Large intestine (tissue), 3 donors: ENCODE results near the gene POLE4. TPM values are rescaled to one million over a fixed set of nuclear protein-coding genes. Genes with fewer than 3 reads are reported as not detected.

Experiments
- DNase-seq, 2 donors: peaks; one replicate each; pipeline versions ENCODE4 v3.0.0 to v3.0.0-alpha.2; 2013
- H3K27ac ChIP-seq: one replicate; pipeline ENCODE4 v1.5.1; 2013; ENCODE audit warnings: low read length
- H3K27me3 ChIP-seq: 2 replicates; pipeline ENCODE4 v1.6.1; 2013; ENCODE audit warnings: low read length; ENCODE audit not compliant: control insufficient read depth, insufficient read depth
- H3K36me3 ChIP-seq: 2 replicates; pipeline ENCODE4 v1.6.1; 2013; ENCODE audit warnings: low read length; ENCODE audit not compliant: control insufficient read depth, insufficient read depth
- H3K4me1 ChIP-seq: one replicate; pipeline ENCODE4 v1.6.1; 2013; ENCODE audit warnings: low read length; ENCODE audit not compliant: control insufficient read depth, insufficient read depth
- H3K4me3 ChIP-seq: one replicate; pipeline ENCODE4 v1.5.1; 2013; ENCODE audit warnings: low read length
- H3K9me3 ChIP-seq: one replicate; pipeline ENCODE4 v1.6.1; 2013; ENCODE audit warnings: mild to moderate bottlenecking, low read depth, low read length, moderate library complexity; ENCODE audit not compliant: control insufficient read depth
- WGBS: methylation state at CpG from one replicate; pipeline ENCODE4 v1.1.5; 2013; ENCODE audit warnings: low lambda C conversion rate; ENCODE audit not compliant: insufficient coverage; 5-methylcytosine and 5-hydroxymethylcytosine counted together
- polyA plus RNA-seq: library from polyadenylated mRNA; unstranded; fragments of 120-200 nt; gene quantifications from one replicate; pipeline ENCODE4 v1.2.1, GENCODE V29; 2013

POLE4 gene
- polyA plus RNA-seq, 1 donor = 70.7 TPM

DNA sequence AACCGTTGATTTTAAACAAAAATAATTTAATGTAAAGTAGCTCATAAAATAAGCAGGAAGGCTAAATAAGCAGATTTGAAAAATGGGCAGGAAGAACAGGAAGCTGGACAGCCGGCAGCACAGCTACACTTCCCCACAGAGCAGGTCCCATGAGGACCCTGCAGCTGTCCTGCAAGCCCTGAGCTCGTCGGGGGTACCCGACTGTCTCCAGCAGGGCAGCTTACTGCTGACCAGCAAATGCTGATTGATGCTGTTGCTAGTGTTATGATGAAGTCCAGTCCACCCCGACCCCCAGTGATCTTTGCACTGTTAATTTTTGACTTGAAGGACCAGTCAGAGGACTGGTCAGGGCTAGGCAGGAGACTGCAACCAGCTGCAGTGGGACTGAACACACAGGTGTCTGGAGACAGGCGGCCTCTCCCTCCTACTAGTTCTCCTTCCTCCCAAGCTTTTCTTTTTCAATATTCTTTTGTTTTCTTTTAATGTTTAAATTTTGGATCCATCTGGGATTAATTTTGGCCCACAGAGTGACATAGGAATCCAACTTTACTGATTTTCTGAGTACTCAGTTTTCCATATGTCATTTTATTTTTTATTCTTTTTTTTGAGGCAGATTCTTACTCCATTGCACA lies 27.7 kb downstream of the POLE4 start:
- Histone ChIP-seq H3K27me3 (no peaks in the 10 kb centered on the region), H3K9me3 (no peaks in the 10 kb centered on the region), H3K4me3 (no peak overlapping the region), H3K36me3 (no peaks in the 10 kb centered on the region), H3K4me1 (no peaks in the 10 kb centered on the region), H3K27ac (no peak overlapping the region)
- no peak for DNase-seq
- WGBS = 100% methylated on average over 1 of the region's 7 CpGs

DNA sequence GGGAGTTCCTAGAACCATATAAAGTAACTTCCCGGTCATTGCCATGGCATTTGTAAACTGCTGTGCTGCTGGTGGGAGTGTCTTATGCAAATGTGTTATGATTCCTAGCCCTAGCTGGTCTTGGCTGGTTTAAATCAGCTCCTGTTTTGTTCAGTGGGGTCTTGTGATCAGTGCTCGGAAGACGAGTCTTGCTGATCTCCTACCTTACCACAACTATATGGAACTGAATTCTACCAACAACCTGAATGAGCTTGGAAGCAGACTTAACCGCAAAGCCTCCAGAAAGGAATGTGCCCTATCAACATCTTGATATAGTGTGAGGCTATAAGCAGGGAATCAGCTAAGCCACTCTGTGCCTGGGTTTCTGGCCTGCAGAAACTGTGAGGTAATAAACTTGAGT lies 33.5 kb downstream of the POLE4 start:
- peak; percentile 21 to 67 for DNase-seq
- no CpG with 5 or more reads among the region's 4 CpGs for WGBS
- no peaks in the 10 kb centered on the region for H3K27me3 ChIP-seq
- H3K27ac ChIP-seq = peak overlapping the region; percentile 48
- H3K9me3 ChIP-seq = no peaks in the 10 kb centered on the region
- no peaks in the 10 kb centered on the region for H3K36me3 ChIP-seq
- peaks cover 6% of the 10 kb centered on the region for H3K4me1 ChIP-seq
- H3K4me3 ChIP-seq = no peak overlapping the region

DNA sequence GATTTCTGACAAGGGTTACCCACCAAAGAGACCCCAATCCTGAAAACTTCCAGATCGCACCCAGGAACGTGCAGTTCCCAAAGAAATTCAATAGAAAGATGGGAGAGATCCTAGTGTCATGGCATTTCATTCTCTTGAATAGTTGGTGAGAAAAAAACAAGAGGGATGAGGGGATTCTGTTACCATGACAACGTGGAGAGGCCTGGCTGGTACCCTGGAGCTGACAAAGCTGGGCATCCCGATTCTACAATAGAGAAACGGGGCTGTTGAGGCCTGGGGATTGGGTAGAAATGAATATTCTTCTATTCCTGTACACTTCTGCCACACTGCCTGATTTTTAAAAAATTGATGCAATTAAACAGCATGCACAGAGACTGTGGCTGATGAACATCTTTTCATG lies 41.0 kb downstream of the POLE4 start:
- no CpG with 5 or more reads among the region's 5 CpGs for WGBS
- H3K4me3 ChIP-seq = no peak overlapping the region
- H3K36me3 ChIP-seq = no peaks in the 10 kb centered on the region
- peaks cover 20% of the 10 kb centered on the region for H3K4me1 ChIP-seq
- H3K9me3 ChIP-seq = no peaks in the 10 kb centered on the region
- DNase-seq = no peak
- H3K27me3 ChIP-seq = no peaks in the 10 kb centered on the region
- no peak overlapping the region for H3K27ac ChIP-seq

DNA sequence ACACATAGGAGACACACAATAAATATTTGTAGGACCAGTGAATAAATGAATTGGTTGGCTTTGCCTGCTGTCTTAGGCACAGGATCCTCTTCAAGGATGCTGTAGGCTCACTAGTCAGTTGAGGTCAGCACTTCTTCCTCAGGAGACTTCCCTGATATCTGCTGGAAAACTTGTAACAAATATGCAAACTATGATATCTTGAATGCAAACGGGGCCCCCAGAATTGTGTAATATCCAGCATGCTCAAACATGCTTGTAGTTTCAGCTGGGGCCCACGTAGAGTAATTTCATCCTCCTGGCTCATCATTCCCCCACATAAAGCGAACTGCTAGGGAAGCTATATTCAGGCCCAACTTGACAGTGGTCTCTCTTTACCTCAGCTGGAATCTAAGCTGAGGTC lies 43.6 kb downstream of the POLE4 start:
- no peaks in the 10 kb centered on the region for H3K9me3 ChIP-seq
- H3K4me1 ChIP-seq = peaks cover 21% of the 10 kb centered on the region
- H3K27ac ChIP-seq = peak overlapping the region; percentile 61
- H3K4me3 ChIP-seq = no peak overlapping the region
- H3K36me3 ChIP-seq = no peaks in the 10 kb centered on the region
- H3K27me3 ChIP-seq = no peaks in the 10 kb centered on the region
- DNase-seq = peak; percentile 66 to 85
- WGBS = no CpG with 5 or more reads among the region's 3 CpGs

DNA sequence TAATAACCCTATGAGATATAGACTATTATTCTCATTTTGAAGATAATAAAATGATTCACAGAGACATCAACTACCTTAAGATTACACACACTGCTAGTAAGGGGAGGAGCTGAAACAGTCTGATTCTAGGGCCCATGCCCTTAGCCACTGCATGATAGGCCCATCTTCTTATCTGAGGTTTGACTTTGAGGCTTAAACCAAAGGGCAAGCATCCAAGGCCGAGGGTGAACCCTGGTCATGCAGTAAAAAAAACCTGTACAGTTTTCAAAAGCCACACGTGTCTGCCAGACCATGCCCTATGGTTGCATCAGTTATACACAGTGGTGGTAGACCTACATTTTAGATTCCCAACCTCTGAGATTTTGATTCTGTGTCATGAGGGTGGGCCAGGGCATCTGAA lies 44.8 kb downstream of the POLE4 start:
- peak overlapping the region; percentile 61 for H3K27ac ChIP-seq
- no peaks in the 10 kb centered on the region for H3K27me3 ChIP-seq
- no peak overlapping the region for H3K4me3 ChIP-seq
- no CpG with 5 or more reads among the region's 2 CpGs for WGBS
- H3K9me3 ChIP-seq = no peaks in the 10 kb centered on the region
- DNase-seq = peak; percentile 82 to 89
- no peaks in the 10 kb centered on the region for H3K36me3 ChIP-seq
- peaks cover 21% of the 10 kb centered on the region for H3K4me1 ChIP-seq

DNA sequence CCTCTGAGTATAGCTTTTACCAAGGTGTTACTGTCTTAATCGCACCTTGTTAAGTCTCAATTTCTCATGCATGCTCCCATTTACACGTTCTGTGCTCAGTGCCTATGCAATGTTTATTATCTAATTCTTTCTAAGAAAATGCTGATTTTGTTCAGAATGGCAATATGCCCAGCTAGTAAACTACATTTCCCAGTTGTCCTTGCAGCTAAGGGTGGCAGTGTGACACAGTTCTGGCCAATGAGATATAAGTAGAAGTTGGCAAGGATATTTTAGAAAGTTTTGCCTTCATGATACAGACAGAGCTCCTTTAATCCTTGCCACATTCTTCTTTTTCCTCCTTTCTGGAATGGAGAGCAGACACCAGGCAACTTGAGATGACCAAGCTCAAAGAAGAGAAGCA lies 45.3 kb downstream of the POLE4 start:
- H3K27me3 ChIP-seq = no peaks in the 10 kb centered on the region
- no peaks in the 10 kb centered on the region for H3K9me3 ChIP-seq
- H3K4me1 ChIP-seq = peaks cover 21% of the 10 kb centered on the region
- no peak for DNase-seq
- H3K27ac ChIP-seq = peak overlapping the region; percentile 61
- no peak overlapping the region for H3K4me3 ChIP-seq
- H3K36me3 ChIP-seq = no peaks in the 10 kb centered on the region
- 54% methylated on average over 2 of the region's 2 CpGs for WGBS

DNA sequence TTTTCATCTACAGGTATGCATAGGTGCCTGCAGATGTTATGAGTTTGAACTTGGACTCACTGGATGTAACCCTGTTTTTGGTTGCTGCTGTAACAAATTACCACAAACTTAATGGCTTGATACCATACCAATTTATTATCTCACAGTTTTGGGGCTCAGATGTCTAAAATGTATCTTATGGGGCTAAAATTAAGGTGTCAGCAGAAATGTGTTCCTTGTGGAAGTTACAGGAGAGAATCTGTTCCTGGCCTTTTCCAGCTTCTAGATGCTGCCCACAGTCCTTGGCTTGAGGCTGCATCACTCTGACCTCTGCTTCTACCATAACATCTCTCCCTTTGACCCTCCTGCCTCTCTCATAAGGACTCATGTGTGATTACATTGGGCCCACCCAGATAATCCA lies 47.6 kb downstream of the POLE4 start:
- H3K36me3 ChIP-seq = no peaks in the 10 kb centered on the region
- DNase-seq = no peak
- H3K9me3 ChIP-seq = no peaks in the 10 kb centered on the region
- H3K4me3 ChIP-seq = no peak overlapping the region
- no peak overlapping the region for H3K27ac ChIP-seq
- H3K27me3 ChIP-seq = no peaks in the 10 kb centered on the region
- H3K4me1 ChIP-seq = peaks cover 21% of the 10 kb centered on the region

DNA sequence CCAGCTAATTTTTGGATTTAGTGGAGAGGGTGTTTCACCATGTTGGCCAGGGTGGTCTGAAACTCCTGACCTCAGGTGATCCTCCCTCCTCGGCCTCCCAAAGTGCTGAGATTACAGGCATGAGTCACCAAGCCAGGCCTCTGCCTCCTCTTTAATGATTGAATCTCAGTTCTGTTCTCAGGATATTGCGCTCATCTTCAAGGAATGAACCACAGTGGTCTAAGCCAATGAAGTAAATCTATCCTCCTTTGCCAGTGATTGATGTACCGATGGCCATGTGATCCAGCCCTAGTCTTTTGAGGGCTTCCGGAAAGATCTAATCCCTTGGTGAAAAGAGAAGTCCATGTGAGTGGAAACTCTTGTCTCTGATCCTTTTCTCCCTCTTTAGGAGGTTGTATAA lies 48.6 kb downstream of the POLE4 start:
- Histone ChIP-seq H3K4me3 (no peak overlapping the region), H3K36me3 (no peaks in the 10 kb centered on the region), H3K4me1 (peaks cover 16% of the 10 kb centered on the region), H3K27ac (no peak overlapping the region), H3K9me3 (no peaks in the 10 kb centered on the region), H3K27me3 (no peaks in the 10 kb centered on the region)
- no peak for DNase-seq
- WGBS = no CpG with 5 or more reads among the region's 4 CpGs

DNA sequence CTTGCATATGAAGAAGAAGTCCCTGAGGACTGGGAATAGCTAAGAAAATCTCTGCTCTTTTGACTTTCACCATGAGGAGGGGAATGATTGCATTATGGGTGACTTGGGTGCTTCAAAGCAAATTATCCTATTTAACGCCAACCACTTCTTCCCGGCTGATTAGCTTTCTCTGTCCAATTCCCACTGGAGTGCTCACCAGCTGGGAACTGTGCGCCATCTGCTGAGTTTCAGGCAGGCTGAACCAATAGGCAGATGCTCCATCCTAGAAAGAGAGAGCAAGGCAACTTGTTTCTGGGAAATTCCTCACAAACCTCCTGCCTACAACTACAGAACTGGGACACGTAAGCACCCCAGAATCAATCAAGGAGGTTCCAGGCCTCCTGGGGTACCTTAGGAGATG lies 49.4 kb downstream of the POLE4 start:
- peaks cover 15% of the 10 kb centered on the region for H3K4me1 ChIP-seq
- WGBS = no CpG with 5 or more reads among the region's 4 CpGs
- no peak overlapping the region for H3K27ac ChIP-seq
- no peaks in the 10 kb centered on the region for H3K27me3 ChIP-seq
- no peak overlapping the region for H3K4me3 ChIP-seq
- H3K36me3 ChIP-seq = no peaks in the 10 kb centered on the region
- no peaks in the 10 kb centered on the region for H3K9me3 ChIP-seq
- DNase-seq = no peak

DNA sequence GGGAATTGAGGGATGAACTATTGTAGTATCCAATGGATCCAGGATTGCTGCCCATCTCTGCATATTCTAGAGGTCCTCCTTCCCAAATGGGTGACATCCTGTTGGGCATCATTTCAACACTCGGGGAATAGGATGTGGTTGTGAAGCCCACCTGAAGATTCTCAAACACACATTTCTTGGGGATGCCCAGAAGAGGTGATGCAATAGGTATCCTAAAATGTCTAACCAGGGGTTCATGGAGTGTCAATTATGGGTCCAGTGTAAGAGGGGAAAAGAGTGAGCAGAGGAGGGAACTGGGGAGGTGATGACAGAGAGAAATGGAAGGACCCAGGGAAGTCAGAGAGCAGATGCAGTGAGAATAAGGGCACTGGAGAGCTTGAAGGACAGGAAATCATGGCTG lies 52.1 kb downstream of the POLE4 start:
- H3K4me3 ChIP-seq = no peak overlapping the region
- H3K36me3 ChIP-seq = no peaks in the 10 kb centered on the region
- H3K27me3 ChIP-seq = no peaks in the 10 kb centered on the region
- H3K27ac ChIP-seq = no peak overlapping the region
- no CpG with 5 or more reads among the region's 1 CpG for WGBS
- no peaks in the 10 kb centered on the region for H3K4me1 ChIP-seq
- DNase-seq = no peak
- H3K9me3 ChIP-seq = no peaks in the 10 kb centered on the region

DNA sequence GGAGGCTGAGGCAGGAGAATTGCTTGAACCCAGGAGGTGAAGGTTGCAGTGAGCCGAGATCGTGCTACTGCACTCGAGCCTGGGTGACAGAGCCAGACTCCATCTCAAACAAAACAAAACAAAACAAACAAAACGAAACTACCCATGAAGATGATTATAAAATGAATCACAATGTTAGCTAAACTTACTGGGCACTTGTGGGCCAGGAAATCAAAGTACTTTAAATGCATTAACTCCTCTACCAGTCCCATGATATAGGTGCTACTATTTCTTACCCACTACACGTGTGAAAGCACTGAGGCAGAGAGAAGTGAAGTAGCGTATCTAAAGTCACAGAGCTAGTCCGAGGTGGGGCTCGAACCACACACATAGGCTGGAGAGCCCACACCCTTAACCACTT lies 53.6 kb downstream of the POLE4 start:
- Histone ChIP-seq H3K9me3 (no peaks in the 10 kb centered on the region), H3K27me3 (no peaks in the 10 kb centered on the region), H3K4me1 (no peaks in the 10 kb centered on the region), H3K36me3 (no peaks in the 10 kb centered on the region), H3K4me3 (no peak overlapping the region), H3K27ac (no peak overlapping the region)
- no peak for DNase-seq
- WGBS = 67% methylated on average over 1 of the region's 8 CpGs
